Measurements from ENCODE around the gene KRTAP4-9. TPM values are rescaled to one million over a fixed set of nuclear protein-coding genes. Genes with fewer than 3 reads are reported as not detected.
"Not testable (repeated sequence)": the region's sequence is repeated elsewhere in the genome, so short reads cannot be mapped to it uniquely, and the experiment has no call there.

Gene KRTAP4-9
- total and polyA plus RNA-seq, 5 donors = not detected

DNA sequence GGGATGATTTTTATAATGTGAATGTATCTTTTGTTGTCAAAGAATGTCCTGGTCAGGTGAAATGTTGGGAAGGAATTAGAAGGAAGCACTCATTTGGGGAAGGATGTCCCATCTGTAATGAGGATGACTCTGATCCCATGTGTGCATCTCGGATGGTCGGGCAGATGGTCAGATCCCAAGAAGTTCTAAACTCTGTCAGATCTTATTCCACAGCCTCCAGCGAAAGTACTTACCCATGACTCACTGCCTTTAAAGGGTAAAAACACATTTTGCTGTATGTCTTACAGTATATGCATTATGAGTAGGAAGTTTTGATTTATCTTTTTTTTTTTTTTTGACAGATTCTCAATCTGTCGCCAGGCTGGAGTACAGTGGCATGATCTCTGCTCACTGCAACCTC is 13.5 kb downstream of the KRTAP4-9 start:
- H3K4me1 ChIP-seq (ENCODE audit: control insufficient read depth, insufficient read depth, low read length) = no peaks in the 10 kb centered on the region
- H3K27ac ChIP-seq (ENCODE audit: low read length) = no peak overlapping the region
- 85% methylated on average over 4 of the region's 4 CpGs for WGBS
- no peak overlapping the region for H3K4me3 ChIP-seq (ENCODE audit: low read length)
- DNase-seq (no peak), ATAC-seq (no peak)
- H3K27me3 ChIP-seq (ENCODE audit: control insufficient read depth, insufficient read depth) = no peaks in the 10 kb centered on the region
- intact Hi-C loops (cut with DNase I) = no loop called here
- no peaks in the 10 kb centered on the region for H3K9me3 ChIP-seq (ENCODE audit: control insufficient read depth, low read length)

DNA sequence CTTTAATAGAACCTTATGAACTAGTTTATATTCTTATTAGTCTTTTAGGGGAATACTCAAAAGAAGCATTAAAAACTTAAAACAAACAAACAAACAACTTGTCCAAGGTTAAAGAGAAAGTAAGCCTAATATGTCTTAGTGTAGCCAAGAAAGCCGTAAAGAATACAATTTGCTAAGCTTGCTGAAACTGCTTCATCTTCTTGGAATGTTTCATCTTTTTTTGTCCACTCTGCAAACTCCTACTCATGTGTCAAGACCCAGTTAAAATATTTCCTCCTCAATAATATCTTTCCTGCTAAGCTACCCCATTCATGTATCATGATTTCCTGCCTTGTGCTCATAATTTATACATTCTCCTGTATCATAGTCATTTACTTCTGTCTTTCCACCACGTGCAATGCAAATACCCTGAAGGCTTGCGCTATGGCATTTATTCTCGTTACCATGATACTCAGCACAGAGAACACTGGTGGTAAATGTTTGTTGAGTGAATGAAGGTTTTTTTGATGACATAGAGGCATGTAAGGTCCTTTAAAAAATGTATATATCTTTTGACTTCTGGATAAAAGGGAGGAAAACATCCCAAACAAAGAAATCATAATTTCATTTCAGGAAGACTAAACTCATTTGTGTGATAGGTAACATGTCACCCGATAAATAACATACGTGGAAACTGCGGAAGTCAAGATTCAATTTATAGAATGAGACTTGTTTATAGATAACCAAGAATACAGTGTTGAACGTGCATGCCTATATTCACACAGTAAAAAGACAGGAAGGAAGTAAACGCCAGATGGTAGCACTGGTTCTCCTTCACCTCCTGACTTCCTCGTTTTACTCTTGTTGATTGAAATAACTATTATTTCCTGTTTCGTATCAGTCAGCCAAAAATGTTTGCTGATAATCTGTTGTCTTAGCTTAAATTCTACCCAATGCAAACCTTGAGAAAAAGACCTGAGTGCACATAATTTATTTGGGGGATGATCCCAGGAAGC is 14.8 kb downstream of the KRTAP4-9 start:
- ATAC-seq; H3K4me1 ChIP-seq (ENCODE audit: control insufficient read depth, insufficient read depth, low read length); H3K27me3 ChIP-seq (ENCODE audit: control insufficient read depth, insufficient read depth); intact Hi-C loops (cut with DNase I); H3K9me3 ChIP-seq (ENCODE audit: control insufficient read depth, low read length); H3K4me3 ChIP-seq (ENCODE audit: low read length); DNase-seq; H3K27ac ChIP-seq (ENCODE audit: low read length): not testable (repeated sequence)
- 54% methylated on average over 11 of the region's 11 CpGs for whole genome bisulfite sequencing

GRCh38 chr17:41121742-41122141 is 16.6 kb downstream of the KRTAP4-9 start:
- no peaks in the 10 kb centered on the region for H3K9me3 ChIP-seq (ENCODE audit: control insufficient read depth, low read length)
- WGBS = 85% methylated on average over 2 of the region's 2 CpGs
- no peaks in the 10 kb centered on the region for H3K27me3 ChIP-seq (ENCODE audit: control insufficient read depth, insufficient read depth)
- ATAC-seq = no peak
- DNase-seq = no peak
- intact Hi-C loops (cut with DNase I) = no loop called here
- H3K4me1 ChIP-seq (ENCODE audit: control insufficient read depth, insufficient read depth, low read length) = no peaks in the 10 kb centered on the region
- H3K27ac ChIP-seq (ENCODE audit: low read length) = no peak overlapping the region
- no peak overlapping the region for H3K4me3 ChIP-seq (ENCODE audit: low read length)

DNA sequence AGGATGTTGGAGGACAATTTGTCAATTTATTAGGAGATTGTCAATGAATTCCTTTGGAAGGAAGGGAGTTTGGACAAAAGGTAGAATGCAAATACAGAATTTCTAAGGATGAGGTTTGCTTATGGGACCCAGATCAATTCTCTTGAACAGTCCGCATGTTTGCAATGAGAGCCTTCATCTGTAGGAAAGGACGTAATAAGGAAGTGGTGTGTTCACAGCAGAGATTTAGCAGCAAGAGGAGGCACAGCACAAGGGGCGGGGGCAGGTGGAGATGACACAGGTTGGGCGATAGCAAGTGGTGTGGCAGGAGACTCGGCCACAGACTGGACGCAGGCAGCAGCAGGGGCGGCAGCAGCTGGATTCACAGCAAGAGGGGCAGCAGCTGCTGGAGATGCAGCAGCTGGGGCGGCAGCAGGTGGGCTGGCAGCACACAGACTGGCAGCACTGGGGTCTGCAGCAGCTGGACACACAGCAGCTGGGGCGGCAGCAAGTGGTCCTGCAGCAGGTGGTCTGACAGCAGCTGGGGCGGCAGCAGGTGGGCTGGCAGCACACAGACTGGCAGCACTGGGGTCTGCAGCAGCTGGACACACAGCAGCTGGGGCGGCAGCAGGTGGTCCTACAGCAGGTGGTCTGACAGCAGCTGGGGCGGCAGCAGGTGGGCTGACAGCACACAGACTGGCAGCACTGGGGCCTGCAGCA is 18.3 kb downstream of the KRTAP4-9 start:
- H3K9me3 ChIP-seq (ENCODE audit: control insufficient read depth, low read length); H3K27ac ChIP-seq (ENCODE audit: low read length); intact Hi-C loops (cut with DNase I); H3K4me3 ChIP-seq (ENCODE audit: low read length); H3K4me1 ChIP-seq (ENCODE audit: control insufficient read depth, insufficient read depth, low read length); ATAC-seq; H3K27me3 ChIP-seq (ENCODE audit: control insufficient read depth, insufficient read depth); DNase-seq: not testable (repeated sequence)
- WGBS = 69% methylated on average over 12 of the region's 12 CpGs

DNA sequence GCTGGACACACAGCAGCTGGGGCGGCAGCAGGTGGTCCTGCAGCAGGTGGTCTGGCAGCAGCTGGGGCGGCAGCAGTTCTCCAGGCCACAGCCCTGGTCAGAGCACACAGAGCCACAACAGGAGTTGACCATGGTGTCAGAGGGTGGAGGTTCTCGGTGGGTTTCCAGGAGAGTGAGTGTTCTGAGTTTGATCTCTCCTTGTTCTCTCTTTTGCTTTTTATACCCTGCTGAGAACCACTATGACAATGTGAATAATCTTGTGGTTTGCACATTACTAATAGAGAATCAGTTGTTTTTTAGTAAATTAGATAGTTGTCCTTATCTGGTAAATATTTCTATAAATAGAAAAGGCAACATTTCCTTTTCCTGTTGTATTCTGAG is 18.8 kb downstream of the KRTAP4-9 start, which contains the start of gene KRTAP4-12:
Gene KRTAP4-12 (minus strand): TSS at position 192 of the 381 bp plus-strand sequence. CDS start 60 bp downstream, at position 132.
- H3K4me1 ChIP-seq (ENCODE audit: control insufficient read depth, insufficient read depth, low read length); H3K4me3 ChIP-seq (ENCODE audit: low read length); DNase-seq; H3K27me3 ChIP-seq (ENCODE audit: control insufficient read depth, insufficient read depth); ATAC-seq; H3K27ac ChIP-seq (ENCODE audit: low read length); intact Hi-C loops (cut with DNase I); H3K9me3 ChIP-seq (ENCODE audit: control insufficient read depth, low read length): not testable (repeated sequence)
- WGBS = 63% methylated on average over 3 of the region's 3 CpGs

DNA sequence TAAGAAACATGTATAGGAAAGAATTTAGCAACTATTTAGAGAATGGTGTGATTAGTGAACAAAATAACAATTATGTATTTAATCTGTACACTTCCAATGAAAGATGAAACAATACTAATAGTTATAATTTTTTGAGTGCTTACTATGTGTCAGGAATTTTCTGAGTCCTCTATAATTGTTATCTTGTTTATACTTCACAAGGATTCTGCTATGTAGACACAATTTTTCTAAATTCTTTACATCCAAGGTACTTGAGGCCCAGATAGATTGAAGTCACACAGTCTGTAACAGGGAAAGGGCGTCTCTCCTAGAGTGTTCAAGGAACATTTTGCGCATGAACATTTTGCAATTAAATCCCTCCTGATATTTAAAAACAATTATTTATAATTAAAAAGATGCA is 19.9 kb downstream of the KRTAP4-9 start:
- intact Hi-C loops (cut with DNase I) = no loop called here
- 93% methylated on average over 2 of the region's 2 CpGs for WGBS

DNA sequence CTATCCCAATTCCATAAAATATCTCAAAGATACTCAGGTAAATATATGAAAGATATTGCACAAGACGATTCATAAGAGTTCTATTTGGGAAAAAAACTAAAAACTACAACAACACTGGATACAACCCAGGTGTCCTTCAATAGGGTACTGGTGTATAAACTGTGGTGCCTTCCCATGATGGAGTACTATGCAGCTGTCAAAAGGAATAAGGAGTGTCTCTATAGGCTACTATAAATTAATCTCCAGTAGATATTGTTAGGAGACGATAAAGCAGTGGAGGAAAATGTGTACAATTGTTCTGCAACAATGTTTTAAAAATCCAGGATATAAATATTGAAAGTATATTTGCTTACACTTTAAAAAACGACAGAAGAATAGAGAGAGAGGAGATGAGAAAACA is 21.2 kb downstream of the KRTAP4-9 start:
- Histone ChIP-seq H3K9me3 (ENCODE audit: control insufficient read depth, low read length) (no peaks in the 10 kb centered on the region), H3K27me3 (ENCODE audit: control insufficient read depth, insufficient read depth) (no peaks in the 10 kb centered on the region), H3K27ac (ENCODE audit: low read length) (no peak overlapping the region), H3K4me3 (ENCODE audit: low read length) (no peak overlapping the region), H3K4me1 (ENCODE audit: control insufficient read depth, insufficient read depth, low read length) (no peaks in the 10 kb centered on the region)
- 83% methylated on average over 3 of the region's 3 CpGs for WGBS
- intact Hi-C loops (cut with DNase I) = no loop called here
- ATAC-seq = no peak
- no peak for DNase-seq

More for the DNA sequence above, 19.9 kb downstream of the KRTAP4-9 start:
- Histone ChIP-seq H3K4me3 (ENCODE audit: low read length) (no peak overlapping the region), H3K9me3 (ENCODE audit: control insufficient read depth, low read length) (no peaks in the 10 kb centered on the region), H3K27me3 (ENCODE audit: control insufficient read depth, insufficient read depth) (no peaks in the 10 kb centered on the region), H3K4me1 (ENCODE audit: control insufficient read depth, insufficient read depth, low read length) (no peaks in the 10 kb centered on the region), H3K27ac (ENCODE audit: low read length) (no peak overlapping the region)
- ATAC-seq = no peak
- DNase-seq = no peak

DNA sequence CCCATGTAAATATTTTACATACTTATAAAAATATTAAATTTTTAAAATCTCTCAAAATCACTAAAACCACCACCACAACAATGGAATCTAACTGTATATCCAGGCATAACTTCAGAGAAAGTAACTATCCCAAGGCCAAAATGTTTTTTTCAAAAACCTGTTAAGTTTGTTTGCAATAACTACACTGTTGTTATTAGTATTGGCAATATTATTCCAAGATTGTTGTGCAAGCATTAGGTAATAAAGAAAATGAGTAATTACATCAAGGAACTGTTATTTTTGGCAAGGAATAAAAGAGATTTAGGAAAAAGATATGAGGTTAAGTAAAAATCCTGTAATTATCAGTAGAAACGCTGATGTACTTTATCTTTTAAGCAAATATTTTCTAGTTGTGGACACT is 22.2 kb downstream of the KRTAP4-9 start:
- Histone ChIP-seq H3K27me3 (ENCODE audit: control insufficient read depth, insufficient read depth) (no peaks in the 10 kb centered on the region), H3K27ac (ENCODE audit: low read length) (no peak overlapping the region), H3K9me3 (ENCODE audit: control insufficient read depth, low read length) (no peaks in the 10 kb centered on the region), H3K4me1 (ENCODE audit: control insufficient read depth, insufficient read depth, low read length) (no peaks in the 10 kb centered on the region), H3K4me3 (ENCODE audit: low read length) (no peak overlapping the region)
- ATAC-seq (no peak), DNase-seq (no peak)
- intact Hi-C loops (cut with DNase I) = no loop called here
- WGBS = 54% methylated on average over 1 of the region's 1 CpG

DNA sequence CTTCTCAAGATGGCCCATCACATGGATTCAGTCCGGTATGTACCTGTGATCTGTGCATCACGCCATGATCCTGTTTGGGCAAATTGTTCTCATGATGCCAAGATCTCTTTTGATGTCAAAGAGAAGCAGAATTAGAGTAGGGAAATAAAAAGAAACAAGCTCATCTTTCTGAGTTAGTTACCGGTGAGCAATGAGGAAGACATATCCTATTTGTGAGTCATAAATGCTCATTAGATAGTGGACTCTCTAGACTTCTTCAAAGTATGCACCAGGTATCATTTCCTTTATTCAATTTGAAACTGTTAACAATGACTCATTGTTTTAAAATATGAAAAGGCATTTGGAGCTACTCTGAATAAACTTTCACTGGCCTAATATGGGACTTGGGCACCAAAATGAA is 26.8 kb downstream of the KRTAP4-9 start:
- intact Hi-C loops (cut with DNase I) = no loop called here
- Histone ChIP-seq H3K27ac (ENCODE audit: low read length) (no peak overlapping the region), H3K27me3 (ENCODE audit: control insufficient read depth, insufficient read depth) (no peaks in the 10 kb centered on the region), H3K9me3 (ENCODE audit: control insufficient read depth, low read length) (no peaks in the 10 kb centered on the region), H3K4me3 (ENCODE audit: low read length) (no peak overlapping the region), H3K4me1 (ENCODE audit: control insufficient read depth, insufficient read depth, low read length) (no peaks in the 10 kb centered on the region)
- DNase-seq (no peak), ATAC-seq (no peak)
- WGBS = 82% methylated on average over 3 of the region's 3 CpGs

DNA sequence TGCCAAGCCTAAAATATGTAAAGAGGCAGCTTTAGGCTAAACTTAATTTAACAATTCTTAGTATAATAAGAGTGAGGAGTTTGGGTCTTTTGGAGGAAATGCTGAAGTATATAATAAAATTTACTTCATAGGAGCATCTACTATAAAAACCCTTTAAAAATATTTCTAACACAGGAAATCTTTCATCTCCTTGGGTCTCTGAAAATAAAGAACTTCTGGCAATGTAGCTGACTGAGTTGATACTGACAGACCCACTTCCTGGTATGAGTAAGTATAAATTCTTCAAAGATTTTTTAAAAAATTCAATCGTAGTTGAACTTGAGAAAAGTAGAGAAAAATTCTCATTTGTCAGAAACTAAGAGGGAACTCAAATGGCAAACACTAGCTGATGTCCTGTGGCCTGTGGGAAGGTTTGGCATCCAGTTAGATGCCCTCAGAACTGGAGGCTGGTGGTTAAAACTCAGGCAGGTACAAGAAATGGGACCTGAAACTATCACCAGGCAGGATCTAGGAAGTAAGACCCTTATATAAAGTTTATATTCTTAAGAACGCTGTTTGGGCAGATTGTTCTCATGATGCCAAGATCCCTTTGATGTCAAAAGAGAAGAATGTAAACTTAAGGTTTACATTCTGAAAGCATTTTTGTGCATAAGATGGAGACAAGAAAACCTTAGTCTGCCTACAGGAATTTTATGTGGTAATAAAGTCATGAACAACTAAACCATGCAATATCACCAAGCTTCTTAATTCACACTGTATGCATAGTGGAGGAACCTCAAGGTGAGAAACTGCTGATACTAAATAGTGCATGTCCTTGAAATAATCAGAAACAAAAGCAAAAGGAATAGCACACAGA is 28.9 kb downstream of the KRTAP4-9 start:
- ATAC-seq = no peak
- H3K27ac ChIP-seq (ENCODE audit: low read length) = no peak overlapping the region
- no peak for DNase-seq
- intact Hi-C loops (cut with DNase I) = no loop called here
- no peaks in the 10 kb centered on the region for H3K27me3 ChIP-seq (ENCODE audit: control insufficient read depth, insufficient read depth)
- no peaks in the 10 kb centered on the region for H3K4me1 ChIP-seq (ENCODE audit: control insufficient read depth, insufficient read depth, low read length)
- WGBS = 62% methylated on average over 2 of the region's 2 CpGs
- H3K9me3 ChIP-seq (ENCODE audit: control insufficient read depth, low read length) = no peaks in the 10 kb centered on the region
- H3K4me3 ChIP-seq (ENCODE audit: low read length) = no peak overlapping the region

Data from right cardiac atrium (tissue), 5 donors.